HepG2 (cell line): ENCODE measurements around the gene RBBP8NL. TPM values are rescaled to one million over a fixed set of nuclear protein-coding genes. Genes with fewer than 3 reads are reported as not detected.

Experiments
- BCLAF1 ChIP-seq: fragments of 450-650 bp; IDR thresholded peaks from 2 replicates; pipeline ENCODE4 v1.6.1; 2017; ENCODE audit warnings: mild to moderate bottlenecking
- CBX1 ChIP-seq: IDR thresholded peaks from one replicate; pipeline ENCODE4 v1.6.1; 2016; ENCODE audit warnings: antibody characterized with exemption, low read depth
- CSRNP2 ChIP-seq: sonication (generic); formaldehyde crosslinking; conservative IDR thresholded peaks from 2 replicates; pipeline ENCODE4 v1.8.0; 2022; ENCODE audit warnings: low read depth, missing genetic modification reagents
- DZIP1 ChIP-seq: sonication (generic); formaldehyde crosslinking; IDR thresholded peaks from 2 replicates; pipeline ENCODE4 v1.5.0; 2020; ENCODE audit warnings: mild to moderate bottlenecking, missing genetic modification reagents
- IRF9 ChIP-seq: sonication (generic); formaldehyde crosslinking; IDR thresholded peaks from 2 replicates; pipeline ENCODE4 v1.8.0; 2022; ENCODE audit warnings: missing genetic modification reagents, mild to moderate bottlenecking, borderline replicate concordance
- MLX ChIP-seq: IDR thresholded peaks from 2 replicates; pipeline ENCODE4 v1.6.1; 2016
- ZHX2 ChIP-seq, 2 experiments: sonication (generic) in 1 of 2; formaldehyde crosslinking in 1 of 2; IDR thresholded peaks; 2 replicates each; pipeline versions ENCODE4 v1.6.1 to v1.9.0; 2014 to 2022; ENCODE audit warnings: antibody characterized with exemption in 1 of 2, borderline replicate concordance in 1 of 2, inconsistent platforms in 1 of 2, low read depth in 1 of 2, missing genetic modification reagents in 1 of 2
- ZNF740 ChIP-seq: sonication (generic); formaldehyde crosslinking; IDR thresholded peaks from 2 replicates; pipeline ENCODE4 v1.4.0; 2020; ENCODE audit warnings: missing genetic modification reagents
- polyA plus RNA-seq, 8 experiments: library from polyadenylated mRNA; depleted of rRNA in 3 of 8; stranded (reverse) in 7 of 8; unstranded in 1 of 8; fragments of >200 nt; fragmentation: Illumina TruSeq in 4 of 8; extraction: Trizol in 4 of 8; gene quantifications; 2 replicates each; pipeline versions ENCODE4 v1.2.1 to v1.2.3, GENCODE V29; 2011 to 2016; ENCODE audit warnings: low read depth in 4 of 8, missing spikeins in 1 of 8, mixed read lengths in 1 of 8; ENCODE audit not compliant: insufficient read depth in 1 of 8
- total RNA-seq, 5 experiments: library from RNA; depleted of rRNA; stranded (reverse); fragments of >200 nt; fragmentation: Illumina TruSeq; extraction: Trizol; gene quantifications; 2 replicates each; pipeline ENCODE4 v1.2.3, GENCODE V29; 2016; ENCODE audit warnings: low read depth in 1 of 5

RBBP8NL gene
- total and polyA plus RNA-seq, 2 of the 13 experiments (the other 11 are each of a cell fraction or from before 2014, with no cell fraction given) = 0.69 to 0.86 TPM

GRCh38 chr20:62387933-62388635 is 39.3 kb downstream of the RBBP8NL start (continued):
- peak; percentile 91 for TF ChIP-seq ZNF740 (CRISPR knock-in tag)
- no peak for TF ChIP-seq ZHX2 (IDR thresholded peaks at IDR 0.05; ENCODE audit: low read depth)
- TF ChIP-seq ZHX2 (CRISPR knock-in tag; IDR thresholded peaks at IDR 0.05; ENCODE audit: borderline replicate concordance) = no peak
- no peak for TF ChIP-seq DZIP1 (CRISPR knock-in tag)
- TF ChIP-seq CSRNP2 (CRISPR knock-in tag) = no peak
- 0 out of 2 replicates have a peak, but pooled peaks have one; percentile 37 for TF ChIP-seq IRF9 (CRISPR knock-in tag)
- TF ChIP-seq BCLAF1 = no peak
- no peak for TF ChIP-seq CBX1
- TF ChIP-seq MLX (CRISPR knock-in tag) = no peak
